TTC549 (cell line): ENCODE results near the gene EFCAB14.
"Not testable (repeated sequence)": the region's sequence is repeated elsewhere in the genome, so short reads cannot be mapped to it uniquely, and the experiment has no call there.

ENCODE experiments used
- FAIRE-seq: peaks from 2 replicates; lab custom pipeline; 2012; peaks lifted over from hg19 to GRCh38; lab: Jason Lieb, UNC

The EFCAB14 gene, protein sequence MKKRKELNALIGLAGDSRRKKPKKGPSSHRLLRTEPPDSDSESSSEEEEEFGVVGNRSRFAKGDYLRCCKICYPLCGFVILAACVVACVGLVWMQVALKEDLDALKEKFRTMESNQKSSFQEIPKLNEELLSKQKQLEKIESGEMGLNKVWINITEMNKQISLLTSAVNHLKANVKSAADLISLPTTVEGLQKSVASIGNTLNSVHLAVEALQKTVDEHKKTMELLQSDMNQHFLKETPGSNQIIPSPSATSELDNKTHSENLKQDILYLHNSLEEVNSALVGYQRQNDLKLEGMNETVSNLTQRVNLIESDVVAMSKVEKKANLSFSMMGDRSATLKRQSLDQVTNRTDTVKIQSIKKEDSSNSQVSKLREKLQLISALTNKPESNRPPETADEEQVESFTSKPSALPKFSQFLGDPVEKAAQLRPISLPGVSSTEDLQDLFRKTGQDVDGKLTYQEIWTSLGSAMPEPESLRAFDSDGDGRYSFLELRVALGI

DNA sequence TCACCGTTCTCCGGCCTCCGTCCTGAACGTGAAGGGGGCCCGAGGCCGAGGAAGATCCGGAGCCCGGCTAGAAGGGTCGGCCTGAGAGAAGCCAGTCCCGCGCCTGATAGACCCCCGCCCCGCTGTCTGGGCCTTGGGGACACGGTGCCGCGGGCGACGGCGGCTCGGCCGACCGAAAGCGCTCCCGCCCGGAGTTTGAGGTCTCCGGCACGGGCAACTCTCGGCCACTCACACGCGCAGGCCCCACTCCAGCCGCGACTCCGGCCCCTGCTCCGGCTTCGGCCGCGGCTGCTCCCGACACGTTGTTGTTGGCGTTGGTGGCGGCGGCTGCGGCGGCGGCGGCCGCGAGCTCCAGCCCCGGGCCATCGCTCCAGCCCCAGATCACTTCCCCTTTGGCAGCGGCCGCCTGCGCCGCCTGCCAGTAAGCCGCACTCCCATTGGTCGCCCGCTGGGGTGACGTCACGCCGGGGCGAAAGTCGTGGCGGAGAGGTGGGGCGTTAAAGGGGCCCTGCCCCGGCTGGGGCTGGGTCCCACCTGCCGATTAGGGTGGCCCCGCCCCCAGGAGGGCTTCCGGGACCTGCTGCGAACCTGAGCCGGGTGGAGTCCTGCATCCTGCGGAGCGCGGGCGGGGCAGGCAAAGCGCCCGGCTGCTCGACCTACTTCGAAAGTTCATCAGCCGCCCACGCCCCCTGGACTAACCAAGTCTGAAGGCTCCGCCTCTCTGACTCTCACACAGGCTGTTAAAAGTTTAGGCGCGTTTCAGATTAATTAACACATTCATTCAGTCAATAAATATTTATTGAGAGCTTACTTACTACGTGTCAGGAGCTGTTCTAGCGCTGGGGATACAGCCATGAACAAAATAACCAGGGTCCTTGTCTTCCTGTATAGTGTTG lies at the start of gene EFCAB14:
Gene EFCAB14 (minus strand): TSS at position 388 of the 896 bp plus-strand sequence. CDS start 1,027 bp downstream, outside the sequence.
- no peak for FAIRE-seq

DNA sequence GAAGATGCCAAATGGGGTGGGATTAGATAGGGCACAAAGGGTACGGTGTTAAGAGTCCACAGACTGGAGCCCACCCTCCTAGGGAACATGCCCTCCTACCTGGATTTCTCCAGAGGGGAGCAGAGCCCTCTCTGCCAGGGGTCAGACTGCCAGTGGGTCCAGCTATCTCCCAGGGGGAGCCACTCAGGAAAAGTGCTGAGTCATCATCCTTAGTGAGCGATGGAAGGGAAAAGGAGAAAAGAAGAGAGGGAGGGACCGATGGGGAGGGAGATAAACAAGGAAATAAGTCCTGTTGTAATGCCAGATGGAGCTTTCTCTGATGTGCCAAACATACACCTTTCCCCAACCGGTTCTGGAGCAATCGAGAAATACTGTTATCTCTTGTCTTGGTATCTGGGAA lies 49.5 kb upstream of the EFCAB14 start:
- FAIRE-seq, result no peak

DNA sequence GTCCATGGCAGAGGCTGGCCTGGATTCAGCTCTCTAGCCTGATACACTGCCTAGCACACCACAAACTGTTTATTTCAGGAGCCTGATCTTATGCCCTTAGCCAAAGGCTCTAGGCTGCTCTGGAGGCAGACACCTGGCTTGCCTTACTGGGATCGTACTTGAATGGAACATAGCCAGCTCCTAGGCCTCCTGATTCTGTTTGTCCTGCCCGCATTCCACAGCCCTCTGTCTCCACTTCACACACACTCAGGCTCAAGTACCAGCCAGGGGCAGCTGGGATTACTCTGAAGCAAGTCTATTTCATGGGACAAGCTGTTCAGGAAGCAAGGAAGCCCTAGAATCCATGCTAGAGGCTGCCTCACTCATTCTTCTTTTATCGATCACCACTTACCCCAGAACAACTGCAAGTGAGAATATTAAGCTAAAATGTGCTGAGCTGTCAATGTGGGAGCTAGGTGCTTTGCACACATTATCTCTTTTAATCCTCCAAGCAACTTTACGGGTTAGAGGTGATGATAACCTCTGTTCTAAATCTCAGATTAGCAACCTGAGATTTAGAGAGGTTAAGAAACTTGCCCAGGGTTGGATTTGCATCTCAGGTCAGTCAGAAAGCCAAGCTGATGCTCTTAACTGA lies 48.9 kb upstream of the EFCAB14 start:
- FAIRE-seq, result no peak

DNA sequence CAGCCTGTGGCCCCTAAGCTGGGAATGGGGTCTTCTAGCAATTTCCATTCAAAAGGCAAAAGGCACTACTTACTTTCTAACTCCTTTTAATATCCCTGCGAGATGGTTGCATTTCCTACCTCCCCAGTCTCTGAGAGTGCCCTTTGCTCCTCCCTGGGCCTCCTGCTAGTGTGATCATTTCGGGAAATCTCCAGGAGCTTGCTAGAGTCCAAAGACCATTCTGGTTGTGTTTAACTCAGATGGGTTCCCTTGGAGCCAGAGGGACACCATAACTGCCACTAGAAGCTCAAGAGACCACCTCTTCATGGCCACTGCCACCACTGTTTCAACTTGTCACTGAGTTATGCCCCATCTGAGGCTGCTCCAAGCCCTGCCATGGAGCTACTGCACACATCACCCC lies 45.5 kb upstream of the EFCAB14 start:
- FAIRE-seq, result no peak

DNA sequence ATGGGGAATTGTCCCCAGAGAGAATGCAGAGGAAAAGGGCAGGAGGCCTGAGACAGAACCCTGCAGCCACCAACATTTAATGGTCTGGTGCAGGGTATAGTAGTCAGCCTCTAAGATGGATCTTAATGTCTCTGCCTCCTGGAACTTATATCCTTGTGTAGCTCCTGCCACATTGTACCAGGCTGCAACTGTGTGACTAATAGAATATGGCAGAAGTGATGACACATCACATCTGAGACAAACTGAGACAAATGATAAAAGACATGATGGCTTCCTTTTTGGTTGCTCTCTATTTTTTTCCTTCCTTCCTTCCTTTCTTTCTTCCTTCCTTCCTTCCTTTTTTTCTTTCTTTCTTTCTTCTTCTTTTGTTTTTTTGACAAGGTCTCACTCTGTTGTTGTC lies 42.8 kb upstream of the EFCAB14 start:
- no peak for FAIRE-seq

DNA sequence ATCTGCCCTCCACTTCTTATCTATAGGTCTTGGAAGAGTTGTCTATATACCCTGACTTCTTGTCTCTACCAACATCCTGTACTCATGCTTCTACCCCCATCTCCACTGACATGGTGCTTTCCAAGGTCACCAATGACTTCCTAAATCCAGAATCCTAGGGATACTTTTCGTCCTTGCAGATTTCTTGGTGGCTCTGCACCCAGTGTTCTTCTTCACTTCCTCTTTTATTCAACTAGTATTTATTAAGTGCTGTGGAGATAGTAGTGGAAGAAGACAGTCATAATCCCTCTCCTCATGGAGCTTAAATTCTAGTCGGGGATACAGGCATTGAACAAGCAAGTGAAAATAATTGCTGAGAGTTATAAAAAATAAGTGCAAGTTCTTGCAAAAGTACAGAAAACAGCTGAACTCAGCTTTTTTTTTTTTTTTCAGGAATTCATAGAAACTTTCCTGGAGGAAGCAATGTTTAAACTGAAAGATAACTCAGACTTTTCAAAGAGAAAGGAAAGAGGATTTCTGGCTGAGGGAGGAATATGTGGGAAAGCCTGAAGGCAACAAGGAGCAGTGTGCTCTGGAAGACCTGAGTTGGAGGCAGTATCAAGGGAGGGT lies 41.7 kb upstream of the EFCAB14 start:
- no peak for FAIRE-seq

DNA sequence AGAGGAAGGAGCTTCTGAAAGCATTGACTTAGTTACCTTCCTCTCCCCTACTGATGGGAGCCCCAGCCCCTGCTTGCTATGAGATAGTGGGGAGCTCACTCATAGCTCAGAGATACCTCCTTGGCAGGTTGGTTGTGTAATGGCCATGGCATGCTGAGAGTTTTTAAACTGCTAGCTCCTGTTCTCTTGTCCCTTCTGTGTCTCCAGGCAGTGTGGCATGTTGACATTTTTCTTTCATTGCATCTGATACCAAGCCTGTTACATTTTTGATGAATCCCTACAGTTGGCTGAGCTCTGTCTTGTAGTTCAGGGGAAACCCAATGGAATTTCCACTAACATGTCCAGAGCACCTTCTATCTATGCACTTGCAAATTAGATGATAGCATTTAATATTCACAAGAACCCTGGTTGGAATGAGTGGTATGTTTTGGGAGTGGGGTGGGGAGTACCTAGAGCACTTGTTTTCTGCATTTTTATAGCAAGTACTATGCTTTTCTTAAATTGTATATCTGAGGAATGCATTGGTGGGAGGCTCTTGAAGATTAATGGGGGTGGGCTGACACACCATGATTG lies 39.1 kb upstream of the EFCAB14 start:
- FAIRE-seq, result no peak

DNA sequence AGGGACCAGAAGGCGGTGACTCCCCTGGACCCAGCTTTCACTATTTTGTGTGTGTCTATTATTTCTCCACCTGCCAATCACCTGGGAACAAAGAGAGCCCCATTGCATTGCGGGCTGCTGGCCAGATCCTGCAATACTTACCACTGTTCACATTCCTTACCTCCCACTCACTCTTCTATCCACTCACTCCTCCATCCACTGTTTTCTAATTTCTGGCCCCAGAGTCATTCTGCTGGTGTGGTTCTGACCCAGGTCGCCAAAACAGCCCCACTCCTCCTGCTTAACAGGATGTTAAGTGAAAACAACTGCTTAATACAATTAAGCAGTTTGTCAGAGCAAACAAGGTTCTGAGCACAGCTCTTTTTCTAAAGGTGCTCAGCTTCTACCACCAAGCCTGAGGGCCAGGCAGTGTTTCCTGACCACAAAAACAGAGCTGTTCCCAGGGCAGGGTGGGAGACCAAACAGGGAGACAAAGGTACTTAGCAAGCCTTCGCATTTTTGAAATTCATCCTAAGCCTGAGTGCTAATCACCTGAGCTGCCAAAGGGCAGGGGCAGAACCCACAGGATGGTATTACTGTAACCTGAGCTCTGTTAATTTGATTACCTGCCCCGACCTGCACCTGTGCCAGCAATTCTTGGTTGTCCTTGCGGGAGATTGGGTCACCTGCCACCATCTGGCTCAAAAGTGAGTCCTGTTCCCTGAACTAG lies 38.5 kb upstream of the EFCAB14 start:
- FAIRE-seq, result no peak

DNA sequence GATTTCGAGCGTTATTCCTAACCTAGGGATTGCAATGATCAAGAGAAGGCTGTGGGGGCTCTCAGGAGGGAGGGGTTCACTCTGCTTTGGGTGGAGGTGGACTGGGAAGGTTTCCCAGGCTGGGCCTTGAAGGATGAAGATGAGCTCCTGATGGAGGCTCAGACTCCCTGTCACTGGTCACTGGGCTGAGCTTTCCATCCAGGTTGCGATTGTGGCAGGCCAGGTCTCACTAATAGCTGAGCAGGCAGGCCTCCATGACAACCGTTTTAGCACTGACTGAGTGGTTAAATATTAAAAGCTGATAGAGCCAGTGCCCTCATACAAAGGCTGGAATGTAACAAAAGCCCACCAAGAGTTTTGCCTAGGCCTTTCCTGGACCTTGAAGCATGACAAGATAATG lies 36.2 kb upstream of the EFCAB14 start:
- no peak for FAIRE-seq

DNA sequence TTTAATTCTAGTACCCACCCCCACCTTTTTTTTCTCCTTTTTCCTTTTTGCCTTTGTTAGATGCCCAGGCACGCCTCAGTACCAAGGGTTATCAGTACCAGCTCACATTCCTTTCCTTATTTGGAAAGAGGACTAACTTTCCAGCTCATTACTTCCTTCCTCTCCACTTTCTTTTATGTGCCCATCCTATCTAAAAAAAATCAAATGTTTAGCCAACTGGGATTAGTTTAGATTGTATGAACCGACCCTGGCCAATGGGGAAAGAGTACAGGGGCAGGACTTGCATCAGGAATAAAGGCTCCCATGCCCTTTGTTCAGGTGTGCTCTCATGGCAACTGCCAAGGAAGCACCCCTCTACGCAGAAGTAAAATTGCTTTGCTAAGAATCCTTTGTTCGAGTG lies 35.8 kb upstream of the EFCAB14 start:
- FAIRE-seq, result not testable (repeated sequence)

DNA sequence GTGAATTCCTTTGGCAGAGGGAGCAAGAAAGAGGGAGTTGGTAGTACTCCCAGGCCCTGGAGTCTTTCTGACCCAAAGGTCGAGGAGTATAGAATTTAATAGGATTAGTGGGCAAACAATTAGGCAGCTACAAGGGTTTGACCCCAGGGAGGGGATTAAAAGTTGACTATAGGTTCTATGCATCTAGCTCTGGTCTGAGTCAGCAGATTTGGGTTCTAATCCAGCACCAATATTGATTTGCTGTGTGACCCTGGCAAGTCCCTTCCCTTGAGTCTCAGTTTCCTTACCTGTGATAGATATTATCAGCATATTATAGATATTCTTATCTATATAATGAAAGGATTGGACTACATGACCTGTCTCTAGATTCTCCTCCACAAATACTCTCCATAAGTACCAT lies 35.1 kb upstream of the EFCAB14 start:
- FAIRE-seq, result no peak

DNA sequence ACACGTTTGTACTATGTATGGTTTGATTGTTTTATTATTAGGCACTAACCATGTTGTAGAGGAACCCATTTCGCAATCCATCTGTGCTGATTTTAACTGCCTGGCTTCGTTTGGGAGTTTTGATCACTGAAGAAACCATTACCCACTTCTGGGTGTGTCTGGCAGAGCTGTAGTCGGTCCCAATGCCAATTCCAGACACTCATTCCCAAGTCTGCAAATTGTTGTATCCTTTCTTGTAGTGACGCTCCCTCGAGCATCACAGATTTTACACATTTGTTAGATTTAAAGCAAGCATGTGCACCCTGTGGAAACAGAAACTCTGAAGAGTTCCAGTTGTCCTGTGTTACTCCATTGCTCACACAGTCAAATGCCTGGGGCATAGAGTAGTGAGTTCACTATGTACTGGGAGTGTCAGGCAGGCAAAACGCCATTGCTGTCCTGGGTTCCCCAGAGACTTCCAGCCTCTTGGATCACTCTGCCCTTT lies 31.0 kb upstream of the EFCAB14 start:
- no peak for FAIRE-seq

DNA sequence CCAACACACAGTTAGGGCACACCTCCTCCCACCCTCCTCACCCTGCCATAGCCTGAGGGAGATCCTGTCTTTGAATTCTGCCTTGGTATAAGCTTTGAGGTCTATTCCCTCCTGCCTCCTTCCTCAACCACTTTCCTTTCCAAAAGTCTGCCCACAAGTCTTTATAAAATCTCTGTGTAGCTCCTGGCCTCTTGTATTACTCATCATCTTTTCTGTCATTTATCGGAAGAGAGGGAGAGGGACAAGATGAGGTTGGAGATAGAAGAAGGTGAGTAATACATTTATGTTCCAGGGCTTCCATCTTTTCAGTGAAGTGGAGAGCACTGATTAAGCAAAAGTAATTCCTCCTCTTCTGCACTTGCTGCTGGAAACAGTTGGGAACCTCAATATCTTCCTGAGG lies 30.5 kb upstream of the EFCAB14 start:
- FAIRE-seq, result no peak

DNA sequence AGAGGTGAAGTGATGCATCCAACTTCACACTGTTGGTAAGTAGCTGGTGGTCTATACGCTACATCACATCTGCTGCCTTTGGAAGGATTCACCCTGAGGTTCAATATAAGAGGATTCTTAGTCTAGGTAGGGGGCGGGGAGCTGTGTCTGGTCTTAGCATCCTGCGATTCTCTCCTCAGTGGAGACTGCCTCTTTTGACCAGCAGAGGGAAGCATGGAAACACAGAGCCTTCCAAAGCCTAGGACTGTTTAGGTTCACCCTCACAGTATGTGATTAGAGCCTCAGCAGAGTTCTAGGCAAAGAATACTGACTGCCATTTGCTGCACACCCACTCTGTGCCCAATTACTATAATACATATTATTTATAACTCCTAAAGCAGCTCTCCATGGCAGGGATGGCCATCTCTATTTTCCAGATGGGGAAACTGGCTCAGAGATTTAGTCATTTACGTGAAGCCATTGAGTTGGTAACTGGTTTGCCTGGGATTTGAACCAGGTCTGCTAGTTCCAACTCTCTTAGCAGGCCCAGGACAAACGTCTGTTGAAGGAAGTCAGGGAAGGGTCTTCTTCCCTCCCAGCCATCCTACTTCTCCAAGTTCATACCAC lies 28.9 kb upstream of the EFCAB14 start:
- FAIRE-seq, result no peak

DNA sequence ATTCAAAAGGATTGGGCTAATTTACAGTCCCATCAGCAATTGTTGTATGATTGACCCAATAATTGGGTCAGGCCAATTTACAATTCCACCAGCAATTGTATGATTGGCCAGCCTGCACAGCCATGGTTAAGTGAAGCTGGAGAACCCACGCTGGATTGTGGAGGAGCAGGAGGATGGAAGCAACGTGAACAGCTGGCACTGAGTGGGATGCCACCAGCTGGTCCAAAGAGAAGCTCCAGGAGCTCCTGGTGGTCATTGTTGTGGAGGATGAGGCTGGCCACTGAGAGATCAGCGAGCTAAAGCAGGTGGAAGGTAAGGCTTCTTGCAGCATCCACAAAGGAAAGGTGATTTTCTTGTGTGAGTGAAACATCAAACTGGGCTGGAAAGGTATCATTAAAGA lies 23.2 kb upstream of the EFCAB14 start:
- no peak for FAIRE-seq

DNA sequence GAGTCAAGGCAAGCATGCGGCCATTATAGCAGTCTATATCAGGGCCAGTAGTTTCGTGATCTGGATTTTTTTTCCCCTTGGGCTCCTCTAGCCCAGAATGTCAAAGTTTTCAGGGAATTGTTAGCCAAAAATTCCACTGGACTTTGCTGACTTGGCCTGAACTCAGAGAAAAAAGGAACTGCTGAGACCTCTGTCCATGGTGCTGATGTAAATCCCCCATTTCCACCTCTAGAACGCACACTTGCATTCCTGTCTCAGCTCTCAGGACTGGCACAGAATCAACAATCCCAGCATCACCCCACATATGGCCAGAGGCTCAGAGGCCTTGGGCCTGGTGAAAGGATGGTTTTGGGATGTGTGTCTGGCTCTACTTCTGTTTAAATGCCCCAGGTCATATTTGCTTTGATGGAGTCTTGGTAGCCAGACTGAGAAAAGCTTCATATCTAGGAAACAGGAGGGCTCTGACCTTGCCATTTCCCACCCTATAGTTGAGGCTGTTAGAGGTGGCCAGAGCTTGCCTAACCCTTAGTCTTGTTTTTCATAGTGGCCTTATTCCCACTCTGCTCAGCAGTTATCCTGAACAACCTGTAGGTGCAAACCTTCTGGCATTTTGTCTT lies 16.9 kb upstream of the EFCAB14 start:
- FAIRE-seq, result no peak

DNA sequence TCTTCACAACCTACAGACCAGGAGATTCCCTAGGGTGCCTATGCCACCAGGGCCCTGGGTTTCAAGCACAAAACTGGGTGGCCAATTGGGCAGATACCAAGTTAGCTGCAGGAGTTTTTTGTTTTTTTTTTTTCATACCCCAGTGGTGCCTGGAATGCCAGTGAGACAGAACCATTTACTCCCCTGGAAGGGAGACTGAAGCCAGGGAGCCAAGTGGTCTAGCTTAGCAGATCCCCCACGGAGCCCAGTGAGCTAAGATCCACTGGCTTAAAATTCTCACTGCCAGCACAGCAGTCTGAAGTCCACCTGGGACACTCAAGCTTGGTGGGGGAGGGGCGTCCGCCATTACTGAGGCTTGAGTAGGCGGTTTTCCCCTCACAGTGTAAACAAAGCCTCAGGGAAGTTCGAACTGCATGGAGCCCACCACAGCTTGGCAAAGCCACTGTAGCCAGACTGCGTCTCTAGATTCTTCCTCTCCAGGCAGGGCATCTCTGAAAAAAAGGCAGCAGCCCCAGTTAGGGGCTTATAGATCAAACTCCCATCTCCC lies 9.5 kb upstream of the EFCAB14 start:
- not testable (repeated sequence) for FAIRE-seq

DNA sequence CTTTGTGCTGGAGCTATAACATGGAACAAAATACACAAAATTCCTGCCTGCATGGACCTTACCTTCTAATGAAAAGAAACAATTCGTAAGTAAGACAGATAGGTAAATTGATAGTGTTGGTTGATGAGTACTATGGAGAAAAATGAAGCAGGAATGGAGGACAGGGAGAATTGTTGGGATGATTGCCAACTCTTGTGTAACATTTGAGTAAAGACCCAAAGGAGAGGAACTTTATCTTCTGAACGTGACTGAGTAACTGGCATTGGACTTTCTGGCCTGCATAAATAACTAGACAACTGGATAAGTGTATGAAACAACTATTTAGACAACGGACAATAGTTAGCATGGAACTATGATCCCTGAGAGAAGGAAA lies 6.8 kb upstream of the EFCAB14 start:
- no peak for FAIRE-seq

DNA sequence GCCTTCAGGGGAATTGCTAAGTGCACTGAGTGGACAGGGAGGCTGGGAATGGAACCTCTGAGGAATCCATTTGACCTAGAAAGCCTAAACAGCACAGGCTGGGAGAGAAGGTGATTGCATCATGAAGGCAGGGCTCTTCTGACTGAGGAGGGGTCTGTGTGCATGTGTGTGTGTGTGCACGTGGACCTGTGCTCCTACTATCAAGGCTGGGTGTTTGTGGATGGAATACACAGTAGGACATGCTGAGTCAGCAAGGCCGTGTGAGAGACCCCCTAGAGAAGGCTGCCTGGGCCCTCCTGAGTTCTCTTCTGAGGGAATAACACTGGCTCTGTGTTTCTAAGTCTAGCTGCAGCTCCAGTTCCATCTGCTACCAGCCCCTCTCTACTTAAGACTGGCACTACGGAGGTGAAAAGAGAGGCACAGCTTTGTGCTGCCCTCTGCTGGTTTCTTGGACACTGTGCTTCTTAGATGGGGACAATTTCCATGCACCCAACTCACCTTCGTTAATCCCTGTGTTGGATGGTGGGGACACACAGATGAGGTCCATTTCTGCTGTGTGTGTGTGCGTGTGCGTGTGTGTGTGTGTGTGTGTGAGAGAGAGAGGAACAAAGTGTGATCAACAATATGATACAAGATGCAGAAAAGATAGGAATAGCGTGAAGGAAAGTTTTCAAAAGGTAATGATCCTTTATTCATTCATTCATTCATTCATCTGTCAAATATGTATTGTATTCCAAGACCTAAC lies 6.2 kb upstream of the EFCAB14 start:
- FAIRE-seq, result peak; percentile 11
